Esophagus (tissue), 2 donors: ENCODE results near the gene OR6N2. TPM values are rescaled to one million over a fixed set of nuclear protein-coding genes. Genes with fewer than 3 reads are reported as not detected.

Source experiments
- H3K27ac ChIP-seq, 2 donors: one replicate each; pipeline ENCODE4 v1.5.1; 2013; ENCODE audit warnings: low read depth in 2 of 2, mild to moderate bottlenecking in 2 of 2, inconsistent platforms in 1 of 2, low read length in 1 of 2, moderate library complexity in 1 of 2
- H3K27me3 ChIP-seq, 2 donors: one replicate each; pipeline ENCODE4 v1.6.1; 2013; ENCODE audit warnings: low read length in 2 of 2, control low read depth in 1 of 2, mild to moderate bottlenecking in 1 of 2; ENCODE audit not compliant: insufficient read depth in 2 of 2, control insufficient read depth in 1 of 2
- H3K36me3 ChIP-seq, 2 donors: one replicate each; pipeline ENCODE4 v1.6.1; 2013; ENCODE audit warnings: low read length in 1 of 2; ENCODE audit not compliant: control insufficient read depth in 2 of 2, insufficient read depth in 2 of 2
- H3K4me1 ChIP-seq, 2 donors: one replicate each; pipeline ENCODE4 v1.6.1; 2013; ENCODE audit warnings: low read length in 1 of 2; ENCODE audit not compliant: control insufficient read depth in 2 of 2, insufficient read depth in 2 of 2
- H3K4me3 ChIP-seq, 2 donors: one replicate each; pipeline ENCODE4 v1.5.1; 2013; ENCODE audit warnings: low read length in 2 of 2, mild to moderate bottlenecking in 2 of 2, low read depth in 1 of 2, moderate library complexity in 1 of 2
- H3K9me3 ChIP-seq, 2 donors: one replicate each; pipeline ENCODE4 v1.6.1; 2013; ENCODE audit warnings: mild to moderate bottlenecking in 2 of 2, low read depth in 1 of 2, low read length in 1 of 2, moderate library complexity in 1 of 2; ENCODE audit not compliant: control insufficient read depth in 2 of 2, insufficient read depth in 1 of 2
- WGBS, 2 donors: extraction: QIAGEN DNeasy Blood & Tissue Kit; methylation state at CpG; one replicate each; pipeline ENCODE4 v1.1.7; 2013; 5-methylcytosine and 5-hydroxymethylcytosine counted together
- polyA plus RNA-seq, 2 donors: library from polyadenylated mRNA; stranded (reverse); fragments of 200-250 nt; gene quantifications; one replicate each; pipeline ENCODE4 v1.2.3, GENCODE V29; 2013
- donor health status: healthy with polysubstance abuse.
- donor health status: Bipolar disorder and iron deficiency.

OR6N2 gene
- polyA plus RNA-seq, 2 donors: not detected

- Histone ChIP-seq H3K27me3 (no peaks in the 10 kb centered on the region), H3K4me3 (no peak overlapping the region), H3K9me3 (no peaks in the 10 kb centered on the region), H3K36me3 (no peaks in the 10 kb centered on the region), H3K27ac (no peak overlapping the region), H3K4me1 (no peaks in the 10 kb centered on the region)
- 73 to 79% methylated on average over 2 of the region's 2 CpGs for WGBS, 2 donors
Observed at GRCh38 chr1:158793604-158794003, 12.6 kb upstream of the OR6N2 start.

GRCh38 chr1:158771950-158772866 is 8.8 kb downstream of the OR6N2 start, which contains the start of gene OR6N1:
Gene OR6N1, minus strand, starts transcription at chr1:158772195. Its CDS starts 5,513 bp downstream, at chr1:158766682.
- WGBS, 2 donors: 69 to 72% methylated on average over 6 of the region's 6 CpGs
- Histone ChIP-seq H3K4me1 (no peaks in the 10 kb centered on the region), H3K36me3 (no peaks in the 10 kb centered on the region), H3K9me3 (no peaks in the 10 kb centered on the region), H3K27me3 (no peaks in the 10 kb centered on the region), H3K27ac (no peak within 1 kb of the TSS), H3K4me3 (no peak within 1 kb of the TSS)

GRCh38 chr1:158754420-158754819 is 26.6 kb downstream of the OR6N2 start, which contains the start of gene OR6K6:
Gene OR6K6, plus strand, starts transcription at chr1:158754720. Its CDS starts 168 bp downstream, at chr1:158754888.
- WGBS, 2 donors: 75 to 84% methylated on average over 2 of the region's 2 CpGs
- H3K4me3 ChIP-seq: no peak within 1 kb of the TSS
- no peak within 1 kb of the TSS for H3K27ac ChIP-seq
- H3K9me3 ChIP-seq: no peaks in the 10 kb centered on the region
- H3K27me3 ChIP-seq: no peaks in the 10 kb centered on the region
- no peaks in the 10 kb centered on the region for H3K4me1 ChIP-seq
- no peaks in the 10 kb centered on the region for H3K36me3 ChIP-seq

- no peaks in the 10 kb centered on the region for H3K27me3 ChIP-seq
- 89 to 93% methylated on average over 9 of the region's 9 CpGs for WGBS, 2 donors
- H3K27ac ChIP-seq: no peak overlapping the region
- H3K36me3 ChIP-seq: no peaks in the 10 kb centered on the region
- no peak overlapping the region for H3K4me3 ChIP-seq
- no peaks in the 10 kb centered on the region for H3K9me3 ChIP-seq
- H3K4me1 ChIP-seq: no peaks in the 10 kb centered on the region
Observed at GRCh38 chr1:158752155-158752712, 28.8 kb downstream of the OR6N2 start.

- Histone ChIP-seq H3K36me3 (no peaks in the 10 kb centered on the region), H3K27ac (no peak overlapping the region), H3K27me3 (no peaks in the 10 kb centered on the region), H3K4me3 (no peak overlapping the region), H3K4me1 (no peaks in the 10 kb centered on the region), H3K9me3 (peaks cover 0 to 2% of the 10 kb centered on the region in 2 donors)
Observed at GRCh38 chr1:158735848-158736247, 45.2 kb downstream of the OR6N2 start.

- Histone ChIP-seq H3K36me3 (no peaks in the 10 kb centered on the region), H3K27me3 (no peaks in the 10 kb centered on the region), H3K27ac (no peak overlapping the region), H3K4me3 (no peak overlapping the region), H3K4me1 (no peaks in the 10 kb centered on the region), H3K9me3 (peaks cover 0 to 2% of the 10 kb centered on the region in 2 donors)
- 56 to 57% methylated on average over 2 of the region's 2 CpGs for WGBS, 2 donors
Observed at GRCh38 chr1:158732524-158732923, 48.5 kb downstream of the OR6N2 start.

GRCh38 chr1:158731707-158732106 is 49.3 kb downstream of the OR6N2 start:
- 78 to 82% methylated on average over 4 of the region's 4 CpGs for WGBS, 2 donors
- Histone ChIP-seq H3K27me3 (no peaks in the 10 kb centered on the region), H3K4me3 (no peak overlapping the region), H3K9me3 (peaks cover 0 to 2% of the 10 kb centered on the region in 2 donors), H3K27ac (no peak overlapping the region), H3K4me1 (no peaks in the 10 kb centered on the region), H3K36me3 (no peaks in the 10 kb centered on the region)

GRCh38 chr1:158730453-158730852 is 50.6 kb downstream of the OR6N2 start:
- Histone ChIP-seq H3K9me3 (peaks cover 0 to 2% of the 10 kb centered on the region in 2 donors), H3K27me3 (no peaks in the 10 kb centered on the region), H3K4me1 (no peaks in the 10 kb centered on the region), H3K4me3 (no peak overlapping the region), H3K36me3 (no peaks in the 10 kb centered on the region), H3K27ac (no peak overlapping the region)
- 48 to 65% methylated on average over 4 of the region's 4 CpGs for WGBS, 2 donors

- Histone ChIP-seq H3K27ac (no peak overlapping the region), H3K27me3 (no peaks in the 10 kb centered on the region), H3K4me3 (no peak overlapping the region), H3K9me3 (peaks cover 0 to under 1% of the 10 kb centered on the region in 2 donors), H3K4me1 (no peaks in the 10 kb centered on the region), H3K36me3 (no peaks in the 10 kb centered on the region)
- WGBS, 2 donors: 59 to 67% methylated on average over 3 of the region's 3 CpGs
Observed at GRCh38 chr1:158728510-158729225, 52.3 kb downstream of the OR6N2 start.
